SK-N-SH (cell line): ENCODE data around the gene PPP2R2B.

Experiments used
- CHD2 ChIP-seq: fragments of 150-350 bp; IDR thresholded peaks from 2 replicates; pipeline ENCODE4 v1.6.1; 2018; ENCODE audit warnings: low read length; ENCODE audit not compliant: partially characterized antibody
- EP300 ChIP-seq, 2 experiments: IDR thresholded peaks; 2 replicates each; pipeline versions ENCODE4 v1.4.0 to v1.6.1; 2012; ENCODE audit warnings: borderline replicate concordance in 1 of 2, low read depth in 1 of 2, low read length in 1 of 2
- EZH2phosphoT487 ChIP-seq: fragments of 200-600 bp; sonication (generic); IDR thresholded peaks from 2 replicates; pipeline ENCODE4 v1.6.1; 2017; ENCODE audit warnings: low read depth, mixed run types, mild to moderate bottlenecking, antibody characterized with exemption, moderate library complexity, borderline replicate concordance
- FOSL2 ChIP-seq: IDR thresholded peaks from 2 replicates; pipeline ENCODE4 v1.4.0; 2012; ENCODE audit warnings: low read depth, mild to moderate bottlenecking, moderate library complexity, borderline replicate concordance
- FOXM1 ChIP-seq: IDR thresholded peaks from 2 replicates; pipeline ENCODE4 v1.4.0; 2012; ENCODE audit warnings: low read depth, mild to moderate bottlenecking
- JUND ChIP-seq: IDR thresholded peaks from 2 replicates; pipeline ENCODE4 v1.4.0; 2012
- SIN3A ChIP-seq: IDR thresholded peaks from 2 replicates; pipeline ENCODE4 v1.6.1; 2012; ENCODE audit warnings: low read depth, mild to moderate bottlenecking, low read length, moderate library complexity, borderline replicate concordance
- TAF1 ChIP-seq: IDR thresholded peaks from 2 replicates; pipeline ENCODE4 v1.6.1; 2012; ENCODE audit warnings: low read depth, mild to moderate bottlenecking, low read length, moderate library complexity, borderline replicate concordance
- TF ChIP-seq, protein P1 (sequence below): fragments of 200-600 bp; sonication (generic); IDR thresholded peaks from 2 replicates; pipeline ENCODE4 v1.6.1; 2017; ENCODE audit warnings: antibody characterized with exemption, mild to moderate bottlenecking, moderate library complexity
- TF ChIP-seq, protein P2 (sequence below): IDR thresholded peaks from 2 replicates; pipeline ENCODE4 v1.4.0; 2012; ENCODE audit warnings: low read depth

- TF ChIP-seq, protein P1, sequence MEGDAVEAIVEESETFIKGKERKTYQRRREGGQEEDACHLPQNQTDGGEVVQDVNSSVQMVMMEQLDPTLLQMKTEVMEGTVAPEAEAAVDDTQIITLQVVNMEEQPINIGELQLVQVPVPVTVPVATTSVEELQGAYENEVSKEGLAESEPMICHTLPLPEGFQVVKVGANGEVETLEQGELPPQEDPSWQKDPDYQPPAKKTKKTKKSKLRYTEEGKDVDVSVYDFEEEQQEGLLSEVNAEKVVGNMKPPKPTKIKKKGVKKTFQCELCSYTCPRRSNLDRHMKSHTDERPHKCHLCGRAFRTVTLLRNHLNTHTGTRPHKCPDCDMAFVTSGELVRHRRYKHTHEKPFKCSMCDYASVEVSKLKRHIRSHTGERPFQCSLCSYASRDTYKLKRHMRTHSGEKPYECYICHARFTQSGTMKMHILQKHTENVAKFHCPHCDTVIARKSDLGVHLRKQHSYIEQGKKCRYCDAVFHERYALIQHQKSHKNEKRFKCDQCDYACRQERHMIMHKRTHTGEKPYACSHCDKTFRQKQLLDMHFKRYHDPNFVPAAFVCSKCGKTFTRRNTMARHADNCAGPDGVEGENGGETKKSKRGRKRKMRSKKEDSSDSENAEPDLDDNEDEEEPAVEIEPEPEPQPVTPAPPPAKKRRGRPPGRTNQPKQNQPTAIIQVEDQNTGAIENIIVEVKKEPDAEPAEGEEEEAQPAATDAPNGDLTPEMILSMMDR = no peak
- TF ChIP-seq EZH2phosphoT487 (no peak), EP300 (IDR thresholded peaks at IDR 0.05; ENCODE audit: borderline replicate concordance in 1 of 2, low read depth in 1 of 2, low read length in 1 of 2) (peak in 1 of 2 experiments; percentile 67; a peak in 2 of 4 replicates), FOSL2 (no peak), SIN3A (no peak), FOXM1 (no peak), JUND (no peak), CHD2 (no peak), TAF1 (no peak)
- TF ChIP-seq, protein P2, sequence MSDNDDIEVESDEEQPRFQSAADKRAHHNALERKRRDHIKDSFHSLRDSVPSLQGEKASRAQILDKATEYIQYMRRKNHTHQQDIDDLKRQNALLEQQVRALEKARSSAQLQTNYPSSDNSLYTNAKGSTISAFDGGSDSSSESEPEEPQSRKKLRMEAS = no peak
These were observed 187.6 kb downstream of the PPP2R2B start for GRCh38 chr5:146690880-146691355.
